ENCODE results near the gene MITF.

The MITF gene

DNA sequence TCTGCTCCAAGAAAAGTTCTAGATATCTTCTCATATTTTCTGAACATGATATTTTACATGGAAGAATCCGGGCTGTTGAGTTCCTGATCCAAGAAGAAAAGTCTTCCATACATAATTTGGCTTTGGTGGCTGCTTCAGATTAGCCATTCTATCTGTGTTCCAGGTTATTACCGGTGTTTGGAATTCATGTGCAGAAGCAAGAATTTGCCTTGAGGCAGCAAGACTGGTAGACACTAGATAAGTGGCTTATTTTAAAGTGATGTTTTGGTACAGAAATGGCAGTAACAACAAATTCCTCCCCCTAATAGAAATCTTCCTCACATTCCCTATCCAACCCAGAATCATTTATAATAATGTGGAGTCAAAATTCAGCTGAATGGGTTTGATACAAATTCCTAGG, 29.2 kb downstream of the MITF start:
- Histone ChIP-seq H4K20me1 (ENCODE audit: insufficient read depth, low read length) (no peaks in the 10 kb centered on the region), H3K36me3 (ENCODE audit: insufficient read depth, low read length) (no peaks in the 10 kb centered on the region), H3K4me1 (ENCODE audit: insufficient read depth, low read length, severe bottlenecking) (no peaks in the 10 kb centered on the region)

DNA sequence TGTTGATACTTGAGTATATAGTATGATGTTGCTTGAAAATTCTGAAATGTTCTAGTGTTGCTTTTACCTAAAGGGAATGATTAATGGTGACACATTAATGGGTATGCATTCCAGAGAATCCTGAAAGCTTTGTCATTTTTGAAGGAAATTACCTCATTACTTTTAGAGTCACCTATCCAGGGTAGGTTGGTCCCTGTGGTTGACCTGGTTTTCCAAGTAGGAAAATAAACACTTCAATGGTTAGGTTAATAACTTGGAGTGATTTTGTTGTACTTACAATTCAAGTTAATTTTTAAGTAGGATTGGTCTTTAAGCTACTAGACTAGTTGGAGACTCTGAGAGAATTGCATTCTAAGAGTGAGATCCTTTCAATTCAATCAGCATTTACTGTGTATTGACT, 31.0 kb downstream of the MITF start:
- no peak for TF ChIP-seq EZH2 (IDR thresholded peaks at IDR 0.05; ENCODE audit: borderline replicate concordance, low read length)
- TF ChIP-seq, protein P1, sequence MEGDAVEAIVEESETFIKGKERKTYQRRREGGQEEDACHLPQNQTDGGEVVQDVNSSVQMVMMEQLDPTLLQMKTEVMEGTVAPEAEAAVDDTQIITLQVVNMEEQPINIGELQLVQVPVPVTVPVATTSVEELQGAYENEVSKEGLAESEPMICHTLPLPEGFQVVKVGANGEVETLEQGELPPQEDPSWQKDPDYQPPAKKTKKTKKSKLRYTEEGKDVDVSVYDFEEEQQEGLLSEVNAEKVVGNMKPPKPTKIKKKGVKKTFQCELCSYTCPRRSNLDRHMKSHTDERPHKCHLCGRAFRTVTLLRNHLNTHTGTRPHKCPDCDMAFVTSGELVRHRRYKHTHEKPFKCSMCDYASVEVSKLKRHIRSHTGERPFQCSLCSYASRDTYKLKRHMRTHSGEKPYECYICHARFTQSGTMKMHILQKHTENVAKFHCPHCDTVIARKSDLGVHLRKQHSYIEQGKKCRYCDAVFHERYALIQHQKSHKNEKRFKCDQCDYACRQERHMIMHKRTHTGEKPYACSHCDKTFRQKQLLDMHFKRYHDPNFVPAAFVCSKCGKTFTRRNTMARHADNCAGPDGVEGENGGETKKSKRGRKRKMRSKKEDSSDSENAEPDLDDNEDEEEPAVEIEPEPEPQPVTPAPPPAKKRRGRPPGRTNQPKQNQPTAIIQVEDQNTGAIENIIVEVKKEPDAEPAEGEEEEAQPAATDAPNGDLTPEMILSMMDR (IDR thresholded peaks at IDR 0.05; ENCODE audit: low read length): no peak
- H3K4me1 ChIP-seq (ENCODE audit: insufficient read depth, low read length, severe bottlenecking): no peaks in the 10 kb centered on the region
- no peaks in the 10 kb centered on the region for H3K36me3 ChIP-seq (ENCODE audit: insufficient read depth, low read length)
- H3K9ac ChIP-seq (ENCODE audit: low read length): no peak overlapping the region
- no peaks in the 10 kb centered on the region for H3K9me3 ChIP-seq (ENCODE audit: low read length)
- no peak overlapping the region for H3K4me2 ChIP-seq (ENCODE audit: low read length)
- H3K27me3 ChIP-seq (ENCODE audit: insufficient read depth, low read length): no peaks in the 10 kb centered on the region
- no peak overlapping the region for H2AFZ ChIP-seq (ENCODE audit: low read length)
- H4K20me1 ChIP-seq (ENCODE audit: insufficient read depth, low read length): no peaks in the 10 kb centered on the region
- H3F3A ChIP-seq (ENCODE audit: insufficient read depth, low read length): no peaks in the 10 kb centered on the region
- H3K9me2 ChIP-seq (ENCODE audit: low read depth, low read length): no peaks in the 10 kb centered on the region
- H3K27ac ChIP-seq (ENCODE audit: low read depth, low read length, poor library complexity, severe bottlenecking): no peak overlapping the region
- no peak overlapping the region for H3K4me3 ChIP-seq (ENCODE audit: low read depth, low read length, poor library complexity, severe bottlenecking)
- no peaks in the 10 kb centered on the region for H3K79me2 ChIP-seq (ENCODE audit: insufficient read depth, low read length)

More for the DNA sequence above, 29.2 kb downstream of the MITF start:
- H2AFZ ChIP-seq (ENCODE audit: low read length): no peak overlapping the region
- no peaks in the 10 kb centered on the region for H3F3A ChIP-seq (ENCODE audit: insufficient read depth, low read length)
- no peak overlapping the region for H3K27ac ChIP-seq (ENCODE audit: low read depth, low read length, poor library complexity, severe bottlenecking)
- H3K9me2 ChIP-seq (ENCODE audit: low read depth, low read length): no peaks in the 10 kb centered on the region
- no peak for TF ChIP-seq EZH2 (IDR thresholded peaks at IDR 0.05; ENCODE audit: borderline replicate concordance, low read length)
- TF ChIP-seq, protein P1 (IDR thresholded peaks at IDR 0.05; ENCODE audit: low read length): no peak
- H3K4me2 ChIP-seq (ENCODE audit: low read length): no peak overlapping the region
- H3K4me3 ChIP-seq (ENCODE audit: low read depth, low read length, poor library complexity, severe bottlenecking): no peak overlapping the region
- H3K9ac ChIP-seq (ENCODE audit: low read length): no peak overlapping the region
- H3K9me3 ChIP-seq (ENCODE audit: low read length): no peaks in the 10 kb centered on the region
- H3K79me2 ChIP-seq (ENCODE audit: insufficient read depth, low read length): no peaks in the 10 kb centered on the region
- no peaks in the 10 kb centered on the region for H3K27me3 ChIP-seq (ENCODE audit: insufficient read depth, low read length)

DNA sequence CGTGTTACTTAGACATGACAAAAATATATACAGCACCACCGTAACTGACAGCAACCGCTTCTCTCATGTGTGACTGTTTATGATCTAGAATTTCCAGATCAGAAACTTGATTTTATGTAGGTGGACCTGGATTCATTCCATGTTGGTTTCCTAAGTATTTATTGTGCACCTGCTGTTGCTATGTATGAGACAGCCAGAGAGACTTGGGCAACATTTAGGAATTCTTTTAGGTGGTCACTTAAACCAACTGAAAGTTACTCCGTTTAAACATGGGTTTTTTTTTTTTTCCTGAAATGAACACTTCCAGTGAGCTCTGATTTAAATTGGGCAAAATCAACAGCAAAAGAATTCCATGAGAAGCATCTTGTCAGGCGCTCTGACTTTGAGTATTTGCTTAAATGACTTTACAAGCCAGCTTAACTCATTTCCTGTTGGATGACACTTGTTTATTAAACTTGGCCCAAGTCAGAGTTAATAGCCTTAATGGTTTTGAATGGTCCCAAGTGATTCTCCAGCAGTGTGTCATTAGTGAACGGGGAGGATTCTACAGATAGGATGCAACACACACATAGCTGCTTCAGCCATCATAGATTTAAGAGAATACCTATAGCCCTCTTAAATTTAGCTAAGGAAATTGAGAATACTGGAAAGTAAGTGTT, 31.8 kb downstream of the MITF start:
- Histone ChIP-seq H3K79me2 (ENCODE audit: insufficient read depth, low read length) (no peaks in the 10 kb centered on the region), H3K27me3 (ENCODE audit: insufficient read depth, low read length) (no peaks in the 10 kb centered on the region), H3K9ac (ENCODE audit: low read length) (no peak overlapping the region), H3K36me3 (ENCODE audit: insufficient read depth, low read length) (no peaks in the 10 kb centered on the region), H3K4me3 (ENCODE audit: low read depth, low read length, poor library complexity, severe bottlenecking) (no peak overlapping the region), H3K4me2 (ENCODE audit: low read length) (no peak overlapping the region), H3K9me3 (ENCODE audit: low read length) (no peaks in the 10 kb centered on the region), H4K20me1 (ENCODE audit: insufficient read depth, low read length) (no peaks in the 10 kb centered on the region), H2AFZ (ENCODE audit: low read length) (no peak overlapping the region), H3K4me1 (ENCODE audit: insufficient read depth, low read length, severe bottlenecking) (no peaks in the 10 kb centered on the region), H3F3A (ENCODE audit: insufficient read depth, low read length) (no peaks in the 10 kb centered on the region), H3K27ac (ENCODE audit: low read depth, low read length, poor library complexity, severe bottlenecking) (no peak overlapping the region), H3K9me2 (ENCODE audit: low read depth, low read length) (no peaks in the 10 kb centered on the region)
- TF ChIP-seq, protein P1 (IDR thresholded peaks at IDR 0.05; ENCODE audit: low read length): no peak
- no peak for TF ChIP-seq EZH2 (IDR thresholded peaks at IDR 0.05; ENCODE audit: borderline replicate concordance, low read length)

All from OCI-LY1 (cell line).